Gastroesophageal sphincter (tissue), 4 donors: ENCODE measurements around the gene PGM1. TPM values are rescaled to one million over a fixed set of nuclear protein-coding genes. Genes with fewer than 3 reads are reported as not detected.

Source experiments
- ATAC-seq: fragments of 150-250 bp; one replicate; pipeline ENCODE4 v1.9.1; 2016; ENCODE audit warnings: mild to moderate bottlenecking, moderate library complexity
- H3K27ac ChIP-seq, 4 donors: fragments of 200-600 bp; sonication (generic) in 3 of 4; 1 replicate in 3 of 4; 2 replicates in 1 of 4; pipeline ENCODE4 v1.5.1; 2016 to 2019
- H3K27me3 ChIP-seq: fragments of 200-600 bp; sonication (generic); one replicate; pipeline ENCODE4 v1.5.1; 2019
- H3K36me3 ChIP-seq, 2 donors: fragments of 200-600 bp; sonication (generic); one replicate each; pipeline ENCODE4 v1.5.1; 2019; ENCODE audit warnings: control low read depth in 1 of 2
- H3K4me1 ChIP-seq, 3 donors: fragments of 200-600 bp; sonication (generic); 1 replicate in 2 of 3; 2 replicates in 1 of 3; pipeline ENCODE4 v1.5.1; 2016 to 2019; ENCODE audit warnings: control low read depth in 2 of 3
- H3K4me3 ChIP-seq, 2 donors: fragments of 200-600 bp; sonication (generic); one replicate each; pipeline ENCODE4 v1.5.1; 2019; ENCODE audit warnings: mild to moderate bottlenecking in 1 of 2, moderate library complexity in 1 of 2
- H3K9me3 ChIP-seq, 3 donors: fragments of 200-600 bp; sonication (generic); one replicate each; pipeline ENCODE4 v1.5.1; 2017 to 2019; ENCODE audit warnings: control low read depth in 2 of 3
- EP300 ChIP-seq: sonication (generic); formaldehyde crosslinking; IDR thresholded peaks from one replicate; pipeline ENCODE4 v1.6.1; 2017; ENCODE audit warnings: antibody characterized with exemption, mild to moderate bottlenecking
- POLR2A ChIP-seq, 2 donors: fragments of 450-650 bp; IDR thresholded peaks; one replicate each; pipeline ENCODE4 v1.6.1; 2017; ENCODE audit warnings: antibody characterized with exemption in 2 of 2, mild to moderate bottlenecking in 2 of 2, moderate library complexity in 1 of 2
- POLR2AphosphoS5 ChIP-seq: sonication (generic); formaldehyde crosslinking; IDR thresholded peaks from one replicate; pipeline ENCODE4 v1.6.1; 2017; ENCODE audit warnings: antibody characterized with exemption
- WGBS, 2 donors: methylation state at CpG; one replicate each; pipeline ENCODE4 v1.1.5; 2018; ENCODE audit warnings: low coverage in 1 of 2; 5-methylcytosine and 5-hydroxymethylcytosine counted together
- total RNA-seq, 4 donors: library from RNA; depleted of rRNA; stranded (reverse); fragments of >200 nt; gene quantifications; one replicate each; pipeline ENCODE4 v1.1.0, GENCODE V29; 2016
- TF ChIP-seq, protein P1 (sequence below), 4 experiments: fragments of 200-600 bp in 2 of 4; fragments of 450-650 bp in 2 of 4; sonication (generic) in 1 of 4; IDR thresholded peaks; one replicate each; pipeline ENCODE4 v1.5.1; 2017 to 2019; ENCODE audit warnings: antibody characterized with exemption in 4 of 4, mild to moderate bottlenecking in 2 of 4, moderate library complexity in 2 of 4

PGM1 gene
- total RNA-seq, 4 donors from 2014 or later = 40.0 to 95.6 (median 61.4) TPM

DNA sequence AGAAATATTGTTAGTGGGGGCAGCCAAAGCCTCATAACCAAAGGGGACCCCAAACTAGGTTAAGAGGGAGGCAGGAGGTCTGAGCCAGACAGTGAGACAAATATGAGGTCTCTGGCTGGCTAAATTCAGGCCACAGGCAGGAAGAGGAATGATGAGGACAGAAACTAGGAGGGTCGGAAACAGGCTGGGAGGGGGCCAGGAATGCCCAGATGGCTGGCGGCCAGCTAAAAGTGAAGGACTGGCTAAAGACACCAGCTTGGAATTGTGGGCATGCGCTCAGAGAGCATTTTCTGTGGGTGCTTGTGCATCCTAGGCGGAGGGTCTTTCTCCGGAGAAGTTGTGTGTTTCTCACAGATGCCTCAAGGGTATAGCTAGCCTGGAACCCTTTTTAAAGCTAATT lies 77.0 kb downstream of the PGM1 start:
- no peak for TF ChIP-seq POLR2AphosphoS5
- no peak for TF ChIP-seq EP300
- TF ChIP-seq, protein P1, sequence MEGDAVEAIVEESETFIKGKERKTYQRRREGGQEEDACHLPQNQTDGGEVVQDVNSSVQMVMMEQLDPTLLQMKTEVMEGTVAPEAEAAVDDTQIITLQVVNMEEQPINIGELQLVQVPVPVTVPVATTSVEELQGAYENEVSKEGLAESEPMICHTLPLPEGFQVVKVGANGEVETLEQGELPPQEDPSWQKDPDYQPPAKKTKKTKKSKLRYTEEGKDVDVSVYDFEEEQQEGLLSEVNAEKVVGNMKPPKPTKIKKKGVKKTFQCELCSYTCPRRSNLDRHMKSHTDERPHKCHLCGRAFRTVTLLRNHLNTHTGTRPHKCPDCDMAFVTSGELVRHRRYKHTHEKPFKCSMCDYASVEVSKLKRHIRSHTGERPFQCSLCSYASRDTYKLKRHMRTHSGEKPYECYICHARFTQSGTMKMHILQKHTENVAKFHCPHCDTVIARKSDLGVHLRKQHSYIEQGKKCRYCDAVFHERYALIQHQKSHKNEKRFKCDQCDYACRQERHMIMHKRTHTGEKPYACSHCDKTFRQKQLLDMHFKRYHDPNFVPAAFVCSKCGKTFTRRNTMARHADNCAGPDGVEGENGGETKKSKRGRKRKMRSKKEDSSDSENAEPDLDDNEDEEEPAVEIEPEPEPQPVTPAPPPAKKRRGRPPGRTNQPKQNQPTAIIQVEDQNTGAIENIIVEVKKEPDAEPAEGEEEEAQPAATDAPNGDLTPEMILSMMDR (IDR thresholded peaks at IDR 0.05) = no peak
- TF ChIP-seq POLR2A (IDR thresholded peaks at IDR 0.05) = no peak

DNA sequence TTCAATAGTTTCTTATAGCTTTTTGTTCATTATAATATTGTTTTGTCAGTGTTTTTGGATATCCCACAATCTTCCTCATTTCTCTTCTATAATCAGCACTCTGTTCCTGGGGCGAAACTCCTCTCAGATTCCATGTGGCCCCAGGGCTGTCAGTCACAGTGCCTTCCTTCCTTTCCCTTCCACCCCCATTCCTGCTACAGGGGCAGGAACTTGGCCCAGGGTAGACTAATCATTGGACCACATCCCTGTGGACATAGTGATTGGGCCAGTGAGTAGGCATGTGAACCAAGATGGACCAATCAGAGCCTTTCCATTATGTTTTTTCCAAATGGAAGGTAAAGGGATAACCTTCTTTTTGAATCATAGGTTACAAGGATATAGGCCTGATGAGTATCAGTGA lies 78.3 kb downstream of the PGM1 start:
- Histone ChIP-seq H3K4me1 (peaks cover 0 to 16% (median 0%) of the 10 kb centered on the region in 3 donors), H3K27ac (no peak overlapping the region), H3K4me3 (no peak overlapping the region), H3K27me3 (no peaks in the 10 kb centered on the region), H3K36me3 (no peaks in the 10 kb centered on the region), H3K9me3 (no peaks in the 10 kb centered on the region)
- WGBS, 2 donors = 89% methylated on average over 1 of the region's 1 CpG; no CpG with 5 or more reads in 1 of the 2 donors
- ATAC-seq = no peak
- no peak for TF ChIP-seq POLR2A (IDR thresholded peaks at IDR 0.05)
- TF ChIP-seq, protein P1 (IDR thresholded peaks at IDR 0.05) = no peak
- no peak for TF ChIP-seq POLR2AphosphoS5
- no peak for TF ChIP-seq EP300

More for the DNA sequence above, 77.0 kb downstream of the PGM1 start:
- Histone ChIP-seq H3K4me3 (no peak overlapping the region), H3K36me3 (no peaks in the 10 kb centered on the region), H3K9me3 (no peaks in the 10 kb centered on the region), H3K4me1 (peaks cover 0 to 13% (median 0%) of the 10 kb centered on the region in 3 donors), H3K27ac (no peak overlapping the region), H3K27me3 (no peaks in the 10 kb centered on the region)
- WGBS, 2 donors = 60 to 96% methylated on average over 1 to 5 of the region's 5 CpGs
- ATAC-seq = no peak

DNA sequence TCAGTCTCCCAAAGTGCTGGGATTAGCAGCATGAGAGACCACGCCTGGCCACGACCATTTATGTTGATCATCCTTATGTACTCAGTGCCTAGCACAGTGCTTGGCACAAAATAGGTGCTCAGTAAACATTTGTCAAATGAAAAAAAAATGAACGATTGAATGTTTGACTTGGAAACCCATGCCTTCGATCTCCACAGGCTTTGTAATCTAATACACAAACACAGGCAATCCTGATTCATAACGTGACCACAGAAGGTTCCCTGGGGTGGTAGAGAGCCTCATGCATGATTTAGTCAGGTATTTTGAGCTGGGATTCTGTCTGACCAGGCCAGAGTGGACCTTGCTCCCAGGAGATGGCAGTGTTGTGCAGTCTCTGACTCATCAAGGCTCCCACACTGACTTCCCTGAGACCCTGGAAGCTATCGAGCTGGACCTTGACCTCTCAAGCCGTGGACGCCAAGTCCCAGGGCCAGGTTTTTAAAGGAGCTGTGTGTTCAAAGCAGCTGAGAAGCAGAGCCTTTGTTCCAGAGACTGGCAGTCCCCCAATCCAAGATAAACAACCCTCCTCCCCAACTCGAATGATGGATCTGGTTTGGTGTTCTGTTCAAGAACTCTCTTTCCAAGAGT lies 81.1 kb downstream of the PGM1 start:
- H3K36me3 ChIP-seq = no peaks in the 10 kb centered on the region
- H3K9me3 ChIP-seq = no peaks in the 10 kb centered on the region
- no peaks in the 10 kb centered on the region for H3K27me3 ChIP-seq
- peaks cover 0 to 16% (median 0%) of the 10 kb centered on the region in 3 donors for H3K4me1 ChIP-seq
- 18 to 27% methylated on average over 4 to 5 of the region's 9 CpGs for WGBS, 2 donors
- no peak overlapping the region for H3K4me3 ChIP-seq
- H3K27ac ChIP-seq = peak overlapping the region in 2 of 4 donors; percentile 0 to 41
- TF ChIP-seq EP300 (no peak), POLR2A (IDR thresholded peaks at IDR 0.05) (no peak), POLR2AphosphoS5 (peak; percentile 74)
- TF ChIP-seq, protein P1 (IDR thresholded peaks at IDR 0.05) = peak; percentile 24 to 75 (median 68)
- peak; percentile 90 for ATAC-seq

DNA sequence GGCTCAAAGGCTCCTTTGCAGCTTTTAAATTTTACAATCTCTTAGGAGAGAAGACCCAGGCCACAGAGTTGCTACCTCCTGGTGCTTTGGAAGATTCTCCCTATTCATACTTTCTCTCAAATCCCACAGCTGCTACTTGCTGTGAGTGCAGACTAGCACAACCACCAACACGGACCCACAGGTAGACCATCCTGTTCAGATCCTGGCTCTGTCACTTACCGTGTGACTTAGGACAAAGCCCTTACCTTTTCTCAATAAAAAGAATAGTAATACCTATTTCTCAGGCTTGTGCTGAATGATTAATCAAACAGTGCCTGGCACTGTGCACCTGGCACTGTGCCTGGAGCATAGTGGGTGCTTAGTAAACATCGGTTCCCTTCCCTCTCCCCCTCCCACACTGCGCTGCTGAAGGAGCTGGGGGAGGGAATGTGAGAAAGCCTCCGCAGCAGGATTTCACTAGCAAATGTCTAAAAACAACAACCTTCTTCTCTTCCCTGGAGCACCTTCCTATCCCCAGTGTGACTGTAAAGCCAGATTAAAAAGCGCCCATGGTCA lies 81.7 kb downstream of the PGM1 start:
- peaks cover 0 to 16% (median 0%) of the 10 kb centered on the region in 3 donors for H3K4me1 ChIP-seq
- 7% methylated on average over 2 of the region's 6 CpGs; no CpG with 5 or more reads in 1 of the 2 donors for WGBS, 2 donors
- peak overlapping the region in 3 of 4 donors; percentile 30 to 45 (median 41) for H3K27ac ChIP-seq
- no peaks in the 10 kb centered on the region for H3K36me3 ChIP-seq
- H3K27me3 ChIP-seq = no peaks in the 10 kb centered on the region
- no peak for ATAC-seq
- H3K4me3 ChIP-seq = no peak overlapping the region
- no peak for TF ChIP-seq EP300
- TF ChIP-seq POLR2A (IDR thresholded peaks at IDR 0.05) = no peak
- TF ChIP-seq, protein P1 (IDR thresholded peaks at IDR 0.05) = no peak
- TF ChIP-seq POLR2AphosphoS5 = no peak
- H3K9me3 ChIP-seq = no peaks in the 10 kb centered on the region
